Gastrocnemius medialis (tissue), 4 donors: Measurements from ENCODE around the gene PLD5.

ENCODE experiments used
- POLR2A ChIP-seq, 2 donors: fragments of 450-650 bp; IDR thresholded peaks; one replicate each; pipeline ENCODE4 v1.6.1; 2017; ENCODE audit warnings: antibody characterized with exemption in 2 of 2, mild to moderate bottlenecking in 2 of 2, moderate library complexity in 2 of 2
- TF ChIP-seq, protein P1 (sequence below), 5 experiments: fragments of 450-650 bp in 3 of 5; fragments of 200-600 bp in 2 of 5; sonication (generic) in 2 of 5; IDR thresholded peaks in 4 of 5; conservative IDR thresholded peaks in 1 of 5; 1 replicate in 4 of 5; 2 replicates in 1 of 5; pipeline ENCODE4 v1.5.1; 2016 to 2019; ENCODE audit warnings: antibody characterized with exemption in 5 of 5, mild to moderate bottlenecking in 3 of 5, moderate library complexity in 3 of 5

DNA sequence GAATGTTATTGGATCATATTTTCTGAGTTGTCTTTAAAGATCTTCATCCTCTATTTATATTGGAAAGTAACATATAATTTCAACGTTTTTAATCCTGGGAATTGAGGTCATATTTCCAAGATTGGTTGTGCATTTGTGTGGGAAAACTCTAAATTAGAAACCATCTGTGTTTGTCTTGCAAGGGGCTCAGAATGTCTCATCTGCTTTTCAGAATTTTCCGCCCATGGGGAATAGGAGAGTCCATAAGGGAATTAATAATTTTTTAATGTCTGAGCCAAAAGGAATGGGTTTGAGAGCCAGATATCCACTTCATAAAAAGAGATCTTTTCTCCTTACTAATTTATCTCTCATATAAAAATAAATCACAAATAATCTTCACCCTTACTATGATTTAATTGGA is 440.8 kb downstream of the PLD5 start:
- TF ChIP-seq, protein P1, sequence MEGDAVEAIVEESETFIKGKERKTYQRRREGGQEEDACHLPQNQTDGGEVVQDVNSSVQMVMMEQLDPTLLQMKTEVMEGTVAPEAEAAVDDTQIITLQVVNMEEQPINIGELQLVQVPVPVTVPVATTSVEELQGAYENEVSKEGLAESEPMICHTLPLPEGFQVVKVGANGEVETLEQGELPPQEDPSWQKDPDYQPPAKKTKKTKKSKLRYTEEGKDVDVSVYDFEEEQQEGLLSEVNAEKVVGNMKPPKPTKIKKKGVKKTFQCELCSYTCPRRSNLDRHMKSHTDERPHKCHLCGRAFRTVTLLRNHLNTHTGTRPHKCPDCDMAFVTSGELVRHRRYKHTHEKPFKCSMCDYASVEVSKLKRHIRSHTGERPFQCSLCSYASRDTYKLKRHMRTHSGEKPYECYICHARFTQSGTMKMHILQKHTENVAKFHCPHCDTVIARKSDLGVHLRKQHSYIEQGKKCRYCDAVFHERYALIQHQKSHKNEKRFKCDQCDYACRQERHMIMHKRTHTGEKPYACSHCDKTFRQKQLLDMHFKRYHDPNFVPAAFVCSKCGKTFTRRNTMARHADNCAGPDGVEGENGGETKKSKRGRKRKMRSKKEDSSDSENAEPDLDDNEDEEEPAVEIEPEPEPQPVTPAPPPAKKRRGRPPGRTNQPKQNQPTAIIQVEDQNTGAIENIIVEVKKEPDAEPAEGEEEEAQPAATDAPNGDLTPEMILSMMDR (IDR thresholded peaks at IDR 0.05 in 4 of 5, conservative IDR thresholded peaks at IDR 0.05 in 1 of 5), result no peak
- TF ChIP-seq POLR2A (IDR thresholded peaks at IDR 0.05), result no peak
